HepG2 (cell line): ENCODE data around the gene CLIC1. TPM values are rescaled to one million over a fixed set of nuclear protein-coding genes. Genes with fewer than 3 reads are reported as not detected.
A peak's percentile ranks its signal among the peaks of the same experiment; 100 is the strongest.

Experiments used
- ATF7-NPFF ChIP-seq: sonication (generic); formaldehyde crosslinking; IDR thresholded peaks from 2 replicates; pipeline ENCODE4 v1.8.1; 2023; ENCODE audit warnings: mild to moderate bottlenecking, low read depth, missing genetic modification reagents, moderate library complexity
- BCL6 ChIP-seq: IDR thresholded peaks from 2 replicates; pipeline ENCODE4 v1.6.1; 2016; ENCODE audit warnings: missing genetic modification reagents, missing compliant biosample characterization
- CHCHD3 ChIP-seq: sonication (generic); formaldehyde crosslinking; IDR thresholded peaks from 2 replicates; pipeline ENCODE4 v1.8.0; 2022; ENCODE audit warnings: mild to moderate bottlenecking, missing genetic modification reagents, moderate library complexity
- HNF1B ChIP-seq: sonication (generic); formaldehyde crosslinking; IDR thresholded peaks from 2 replicates; pipeline ENCODE4 v1.5.1; 2020; ENCODE audit warnings: mild to moderate bottlenecking, moderate library complexity, missing genetic modification reagents
- HNF4A ChIP-seq: sonication (generic); formaldehyde crosslinking; IDR thresholded peaks from 2 replicates; pipeline ENCODE4 v1.4.0; 2020; ENCODE audit warnings: missing genetic modification reagents
- MIER3 ChIP-seq: IDR thresholded peaks from 2 replicates; pipeline ENCODE4 v1.6.1; 2016; ENCODE audit warnings: missing compliant biosample characterization, borderline replicate concordance
- NFE2L2 ChIP-seq: fragments of 150-350 bp; IDR thresholded peaks from 2 replicates; pipeline ENCODE4 v1.6.1; 2014; ENCODE audit warnings: low read length
- RORA ChIP-seq: sonication (generic); formaldehyde crosslinking; IDR thresholded peaks from 2 replicates; pipeline ENCODE4 v1.5.0; 2020; ENCODE audit warnings: mild to moderate bottlenecking, missing genetic modification reagents, moderate library complexity
- SYNCRIP ChIP-seq: fragments of 200-400 bp; formaldehyde crosslinking; IDR thresholded peaks from 2 replicates; pipeline ENCODE4 v1.6.1; 2018; ENCODE audit warnings: mild to moderate bottlenecking, low read depth, low read length; ENCODE audit not compliant: insufficient read depth
- ZBTB43 ChIP-seq: sonication (generic); formaldehyde crosslinking; conservative IDR thresholded peaks from 2 replicates; pipeline ENCODE4 v1.4.0; 2020; ENCODE audit warnings: missing genetic modification reagents
- ZNF143 ChIP-seq: sonication (generic); formaldehyde crosslinking; IDR thresholded peaks from 2 replicates; pipeline ENCODE4 v1.4.0; 2020; ENCODE audit warnings: missing genetic modification reagents
- ZNF230 ChIP-seq: sonication (generic); formaldehyde crosslinking; IDR thresholded peaks from 2 replicates; pipeline ENCODE4 v1.4.0; 2020; ENCODE audit warnings: mild to moderate bottlenecking, missing genetic modification reagents
- ZNF296 ChIP-seq: sonication (generic); formaldehyde crosslinking; conservative IDR thresholded peaks from 2 replicates; pipeline ENCODE4 v1.5.0; 2020; ENCODE audit warnings: mild to moderate bottlenecking, missing genetic modification reagents
- ZNF747 ChIP-seq: sonication (generic); formaldehyde crosslinking; IDR thresholded peaks from 2 replicates; pipeline ENCODE4 v1.8.1; 2023; ENCODE audit warnings: missing genetic modification reagents, mild to moderate bottlenecking, borderline replicate concordance
- polyA plus RNA-seq, 8 experiments: library from polyadenylated mRNA; depleted of rRNA in 3 of 8; stranded (reverse) in 7 of 8; unstranded in 1 of 8; fragments of >200 nt; fragmentation: Illumina TruSeq in 4 of 8; extraction: Trizol in 4 of 8; gene quantifications; 2 replicates each; pipeline versions ENCODE4 v1.2.1 to v1.2.3, GENCODE V29; 2011 to 2016; ENCODE audit warnings: low read depth in 4 of 8, missing spikeins in 1 of 8, mixed read lengths in 1 of 8; ENCODE audit not compliant: insufficient read depth in 1 of 8
- total RNA-seq, 5 experiments: library from RNA; depleted of rRNA; stranded (reverse); fragments of >200 nt; fragmentation: Illumina TruSeq; extraction: Trizol; gene quantifications; 2 replicates each; pipeline ENCODE4 v1.2.3, GENCODE V29; 2016; ENCODE audit warnings: low read depth in 1 of 5
- TF ChIP-seq, protein P1 (sequence below): sonication (generic); formaldehyde crosslinking; IDR thresholded peaks from 2 replicates; pipeline ENCODE4 v1.5.0; 2020; ENCODE audit warnings: missing genetic modification reagents
- TF ChIP-seq, protein P2 (sequence below): sonication (generic); formaldehyde crosslinking; IDR thresholded peaks from 2 replicates; pipeline ENCODE4 v1.4.0; 2020; ENCODE audit warnings: low read depth, missing genetic modification reagents
- TF ChIP-seq, protein P3 (sequence below): IDR thresholded peaks from 2 replicates; pipeline ENCODE4 v1.4.0; 2020; ENCODE audit warnings: mild to moderate bottlenecking, missing genetic modification reagents

Gene CLIC1
- total and polyA plus RNA-seq, 2 of the 13 experiments (the other 11 are each of a cell fraction or from before 2014, with no cell fraction given): 602 to 891 TPM

GRCh38 chr6:31765910-31766794 lies 29.8 kb upstream of the CLIC1 start (continued):
- TF ChIP-seq, protein P1, sequence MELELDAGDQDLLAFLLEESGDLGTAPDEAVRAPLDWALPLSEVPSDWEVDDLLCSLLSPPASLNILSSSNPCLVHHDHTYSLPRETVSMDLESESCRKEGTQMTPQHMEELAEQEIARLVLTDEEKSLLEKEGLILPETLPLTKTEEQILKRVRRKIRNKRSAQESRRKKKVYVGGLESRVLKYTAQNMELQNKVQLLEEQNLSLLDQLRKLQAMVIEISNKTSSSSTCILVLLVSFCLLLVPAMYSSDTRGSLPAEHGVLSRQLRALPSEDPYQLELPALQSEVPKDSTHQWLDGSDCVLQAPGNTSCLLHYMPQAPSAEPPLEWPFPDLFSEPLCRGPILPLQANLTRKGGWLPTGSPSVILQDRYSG (CRISPR knock-in tag): no peak
- TF ChIP-seq, protein P2, sequence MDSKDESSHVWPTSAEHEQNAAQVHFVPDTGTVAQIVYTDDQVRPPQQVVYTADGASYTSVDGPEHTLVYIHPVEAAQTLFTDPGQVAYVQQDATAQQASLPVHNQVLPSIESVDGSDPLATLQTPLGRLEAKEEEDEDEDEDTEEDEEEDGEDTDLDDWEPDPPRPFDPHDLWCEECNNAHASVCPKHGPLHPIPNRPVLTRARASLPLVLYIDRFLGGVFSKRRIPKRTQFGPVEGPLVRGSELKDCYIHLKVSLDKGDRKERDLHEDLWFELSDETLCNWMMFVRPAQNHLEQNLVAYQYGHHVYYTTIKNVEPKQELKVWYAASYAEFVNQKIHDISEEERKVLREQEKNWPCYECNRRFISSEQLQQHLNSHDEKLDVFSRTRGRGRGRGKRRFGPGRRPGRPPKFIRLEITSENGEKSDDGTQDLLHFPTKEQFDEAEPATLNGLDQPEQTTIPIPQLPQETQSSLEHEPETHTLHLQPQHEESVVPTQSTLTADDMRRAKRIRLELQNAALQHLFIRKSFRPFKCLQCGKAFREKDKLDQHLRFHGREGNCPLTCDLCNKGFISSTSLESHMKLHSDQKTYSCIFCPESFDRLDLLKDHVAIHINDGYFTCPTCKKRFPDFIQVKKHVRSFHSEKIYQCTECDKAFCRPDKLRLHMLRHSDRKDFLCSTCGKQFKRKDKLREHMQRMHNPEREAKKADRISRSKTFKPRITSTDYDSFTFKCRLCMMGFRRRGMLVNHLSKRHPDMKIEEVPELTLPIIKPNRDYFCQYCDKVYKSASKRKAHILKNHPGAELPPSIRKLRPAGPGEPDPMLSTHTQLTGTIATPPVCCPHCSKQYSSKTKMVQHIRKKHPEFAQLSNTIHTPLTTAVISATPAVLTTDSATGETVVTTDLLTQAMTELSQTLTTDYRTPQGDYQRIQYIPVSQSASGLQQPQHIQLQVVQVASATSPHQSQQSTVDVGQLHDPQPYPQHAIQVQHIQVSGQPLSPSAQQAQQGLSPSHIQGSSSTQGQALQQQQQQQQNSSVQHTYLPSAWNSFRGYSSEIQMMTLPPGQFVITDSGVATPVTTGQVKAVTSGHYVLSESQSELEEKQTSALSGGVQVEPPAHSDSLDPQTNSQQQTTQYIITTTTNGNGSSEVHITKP (CRISPR knock-in tag): peak; percentile 63; the same call in 1 of the 2 replicates
- no peak for TF ChIP-seq ZBTB43 (CRISPR knock-in tag)
- no peak for TF ChIP-seq SYNCRIP
- peak; percentile 55; the same call in 1 of the 2 replicates for TF ChIP-seq CHCHD3 (CRISPR knock-in tag)
- TF ChIP-seq ZNF230: peak; percentile 69; the same call in 1 of the 2 replicates
- TF ChIP-seq ATF7-NPFF (CRISPR knock-in tag): peak; percentile 82
- TF ChIP-seq ZNF143: no peak
- no peak for TF ChIP-seq NFE2L2
- TF ChIP-seq BCL6 (CRISPR knock-in tag): peak; percentile 8; the same call in 1 of the 2 replicates
- TF ChIP-seq MIER3 (CRISPR knock-in tag): no peak
- no peak for TF ChIP-seq ZNF296 (CRISPR knock-in tag)
- TF ChIP-seq ZNF747 (CRISPR knock-in tag): 0 out of 2 replicates have a peak, but pooled peaks have one; percentile 26
- TF ChIP-seq, protein P3, sequence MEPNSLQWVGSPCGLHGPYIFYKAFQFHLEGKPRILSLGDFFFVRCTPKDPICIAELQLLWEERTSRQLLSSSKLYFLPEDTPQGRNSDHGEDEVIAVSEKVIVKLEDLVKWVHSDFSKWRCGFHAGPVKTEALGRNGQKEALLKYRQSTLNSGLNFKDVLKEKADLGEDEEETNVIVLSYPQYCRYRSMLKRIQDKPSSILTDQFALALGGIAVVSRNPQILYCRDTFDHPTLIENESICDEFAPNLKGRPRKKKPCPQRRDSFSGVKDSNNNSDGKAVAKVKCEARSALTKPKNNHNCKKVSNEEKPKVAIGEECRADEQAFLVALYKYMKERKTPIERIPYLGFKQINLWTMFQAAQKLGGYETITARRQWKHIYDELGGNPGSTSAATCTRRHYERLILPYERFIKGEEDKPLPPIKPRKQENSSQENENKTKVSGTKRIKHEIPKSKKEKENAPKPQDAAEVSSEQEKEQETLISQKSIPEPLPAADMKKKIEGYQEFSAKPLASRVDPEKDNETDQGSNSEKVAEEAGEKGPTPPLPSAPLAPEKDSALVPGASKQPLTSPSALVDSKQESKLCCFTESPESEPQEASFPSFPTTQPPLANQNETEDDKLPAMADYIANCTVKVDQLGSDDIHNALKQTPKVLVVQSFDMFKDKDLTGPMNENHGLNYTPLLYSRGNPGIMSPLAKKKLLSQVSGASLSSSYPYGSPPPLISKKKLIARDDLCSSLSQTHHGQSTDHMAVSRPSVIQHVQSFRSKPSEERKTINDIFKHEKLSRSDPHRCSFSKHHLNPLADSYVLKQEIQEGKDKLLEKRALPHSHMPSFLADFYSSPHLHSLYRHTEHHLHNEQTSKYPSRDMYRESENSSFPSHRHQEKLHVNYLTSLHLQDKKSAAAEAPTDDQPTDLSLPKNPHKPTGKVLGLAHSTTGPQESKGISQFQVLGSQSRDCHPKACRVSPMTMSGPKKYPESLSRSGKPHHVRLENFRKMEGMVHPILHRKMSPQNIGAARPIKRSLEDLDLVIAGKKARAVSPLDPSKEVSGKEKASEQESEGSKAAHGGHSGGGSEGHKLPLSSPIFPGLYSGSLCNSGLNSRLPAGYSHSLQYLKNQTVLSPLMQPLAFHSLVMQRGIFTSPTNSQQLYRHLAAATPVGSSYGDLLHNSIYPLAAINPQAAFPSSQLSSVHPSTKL (CRISPR knock-in tag): peak; percentile 44; the same call in 1 of the 2 replicates
- peak; percentile 33; the same call in 1 of the 2 replicates for TF ChIP-seq HNF1B (CRISPR knock-in tag)
- TF ChIP-seq HNF4A (CRISPR knock-in tag): no peak
- TF ChIP-seq RORA (CRISPR knock-in tag): no peak
